Glutamatergic neuron (in vitro differentiated cells): ENCODE measurements around the gene TTLL13. TPM values are rescaled to one million over a fixed set of nuclear protein-coding genes. Genes with fewer than 3 reads are reported as not detected.

Source experiments
- DNase-seq: peaks from one replicate; pipeline ENCODE4 v3.0.0; 2022
- H3K27ac Mint-ChIP-seq: one replicate; pipeline ENCODE4 v1.8.0; 2020; ENCODE audit warnings: mild to moderate bottlenecking, mixed read lengths, inconsistent platforms; ENCODE audit not compliant: unreplicated experiment
- H3K27me3 Mint-ChIP-seq: one replicate; pipeline ENCODE4 v1.8.0; 2020; ENCODE audit warnings: mild to moderate bottlenecking, moderate library complexity, mixed read lengths, inconsistent platforms; ENCODE audit not compliant: unreplicated experiment
- H3K36me3 Mint-ChIP-seq: one replicate; pipeline ENCODE4 v1.8.0; 2020; ENCODE audit warnings: mild to moderate bottlenecking, mixed read lengths, inconsistent platforms; ENCODE audit not compliant: unreplicated experiment
- H3K4me1 Mint-ChIP-seq: one replicate; pipeline ENCODE4 v1.8.0; 2020; ENCODE audit warnings: mild to moderate bottlenecking, low read depth, mixed read lengths, inconsistent platforms; ENCODE audit not compliant: unreplicated experiment
- H3K4me3 Mint-ChIP-seq: one replicate; pipeline ENCODE4 v1.8.0; 2020; ENCODE audit warnings: mild to moderate bottlenecking, mixed read lengths, inconsistent platforms; ENCODE audit not compliant: unreplicated experiment
- H3K9me3 Mint-ChIP-seq: one replicate; pipeline ENCODE4 v1.8.0; 2020; ENCODE audit warnings: mild to moderate bottlenecking, moderate library complexity, mixed read lengths, inconsistent platforms; ENCODE audit not compliant: unreplicated experiment
- total RNA-seq: library from RNA; stranded (reverse); fragmentation: NEBNext Ultra II Directional; extraction: Animal tissue kit (Norgen Biotek cat#: 25700); gene quantifications from one replicate; pipeline ENCODE4 v1.2.1, GENCODE V29; 2021; ENCODE audit not compliant: unreplicated experiment
- TF ChIP-seq, protein P1 (sequence below): fragments of 200-600 bp; sonication (generic); IDR thresholded peaks from one replicate; pipeline ENCODE4 v1.5.0; 2021; ENCODE audit not compliant: partially characterized antibody, unreplicated experiment

Gene TTLL13
- total RNA-seq, 1 donor from 2014 or later, result not detected

DNA sequence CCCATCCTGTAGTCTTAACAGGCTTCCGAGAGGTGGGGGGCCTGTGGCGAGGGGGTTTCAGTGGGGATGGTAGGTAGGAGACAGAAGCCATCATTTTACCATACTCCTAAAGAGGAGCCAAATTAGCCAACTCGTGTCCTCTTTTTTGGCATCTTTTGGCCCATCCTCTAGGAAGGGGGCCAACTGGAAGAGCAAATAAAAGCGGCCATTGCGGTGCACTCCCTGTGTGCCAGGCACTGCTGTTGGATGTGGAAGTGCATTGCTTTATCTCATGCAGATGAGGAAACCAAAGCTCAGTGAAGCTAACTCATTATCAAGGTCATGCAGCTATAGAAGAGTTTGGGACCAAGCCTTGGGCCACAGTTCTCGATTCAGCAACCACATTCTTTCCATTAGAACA lies 42.1 kb upstream of the TTLL13 start:
- peaks cover 6% of the 10 kb centered on the region for H3K9me3 Mint-ChIP-seq
- H3K4me1 Mint-ChIP-seq, result peaks cover 5% of the 10 kb centered on the region

DNA sequence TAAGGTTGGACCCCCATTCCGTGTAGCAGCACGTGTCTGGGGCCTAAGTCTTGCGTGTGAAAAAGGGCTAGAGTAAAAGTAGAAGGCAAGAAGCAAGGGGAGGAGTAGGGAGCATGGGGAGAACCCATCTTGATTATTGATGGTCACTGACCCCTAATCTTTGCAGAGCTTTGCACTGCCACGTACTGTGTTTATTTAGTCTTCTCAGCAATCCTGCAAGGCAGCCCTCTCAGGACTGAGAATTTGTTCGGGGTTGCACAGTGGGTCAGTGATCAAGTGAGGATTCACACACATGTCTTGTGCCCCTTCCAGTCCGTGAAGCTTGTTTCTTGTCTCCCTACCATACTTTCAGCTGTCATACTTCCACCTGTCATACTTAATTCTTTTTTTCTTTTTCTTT lies 41.0 kb upstream of the TTLL13 start:
- Mint-ChIP-seq H3K9me3 (peaks cover 3% of the 10 kb centered on the region), H3K4me1 (peaks cover under 1% of the 10 kb centered on the region), H3K4me3 (no peak overlapping the region), H3K27ac (no peak overlapping the region), H3K36me3 (peaks cover 5% of the 10 kb centered on the region), H3K27me3 (peaks cover 12% of the 10 kb centered on the region)
- DNase-seq, result no peak
- TF ChIP-seq, protein P1, sequence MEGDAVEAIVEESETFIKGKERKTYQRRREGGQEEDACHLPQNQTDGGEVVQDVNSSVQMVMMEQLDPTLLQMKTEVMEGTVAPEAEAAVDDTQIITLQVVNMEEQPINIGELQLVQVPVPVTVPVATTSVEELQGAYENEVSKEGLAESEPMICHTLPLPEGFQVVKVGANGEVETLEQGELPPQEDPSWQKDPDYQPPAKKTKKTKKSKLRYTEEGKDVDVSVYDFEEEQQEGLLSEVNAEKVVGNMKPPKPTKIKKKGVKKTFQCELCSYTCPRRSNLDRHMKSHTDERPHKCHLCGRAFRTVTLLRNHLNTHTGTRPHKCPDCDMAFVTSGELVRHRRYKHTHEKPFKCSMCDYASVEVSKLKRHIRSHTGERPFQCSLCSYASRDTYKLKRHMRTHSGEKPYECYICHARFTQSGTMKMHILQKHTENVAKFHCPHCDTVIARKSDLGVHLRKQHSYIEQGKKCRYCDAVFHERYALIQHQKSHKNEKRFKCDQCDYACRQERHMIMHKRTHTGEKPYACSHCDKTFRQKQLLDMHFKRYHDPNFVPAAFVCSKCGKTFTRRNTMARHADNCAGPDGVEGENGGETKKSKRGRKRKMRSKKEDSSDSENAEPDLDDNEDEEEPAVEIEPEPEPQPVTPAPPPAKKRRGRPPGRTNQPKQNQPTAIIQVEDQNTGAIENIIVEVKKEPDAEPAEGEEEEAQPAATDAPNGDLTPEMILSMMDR, result no peak

More for the DNA sequence above, 42.1 kb upstream of the TTLL13 start:
- no peak for DNase-seq
- H3K4me3 Mint-ChIP-seq, result no peak overlapping the region
- TF ChIP-seq, protein P1, result no peak
- peaks cover 5% of the 10 kb centered on the region for H3K36me3 Mint-ChIP-seq
- H3K27me3 Mint-ChIP-seq, result peaks cover 15% of the 10 kb centered on the region
- H3K27ac Mint-ChIP-seq, result no peak overlapping the region

DNA sequence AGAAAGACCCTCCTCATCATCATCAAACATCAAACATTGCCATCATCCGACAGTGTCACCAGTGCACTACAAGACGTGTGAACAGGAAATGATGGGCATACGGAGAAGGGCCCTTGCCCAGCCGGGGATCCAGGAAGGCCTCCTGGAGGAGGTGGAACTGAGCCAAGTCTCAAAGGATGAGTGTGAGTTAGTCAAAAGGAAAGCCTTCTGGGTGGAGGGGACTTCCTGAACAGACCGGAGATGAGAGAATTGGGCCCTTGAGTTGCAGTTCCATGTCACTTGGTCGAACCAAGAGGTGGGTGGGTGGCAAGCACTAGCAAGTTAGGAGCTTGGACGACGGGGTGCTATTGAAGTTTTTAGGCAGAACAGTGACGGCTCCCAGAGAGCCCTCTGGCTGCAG lies 39.8 kb upstream of the TTLL13 start:
- H3K36me3 Mint-ChIP-seq, result peaks cover 5% of the 10 kb centered on the region
- peak overlapping the region; percentile 32 for H3K4me3 Mint-ChIP-seq
- H3K4me1 Mint-ChIP-seq, result peaks cover 4% of the 10 kb centered on the region

DNA sequence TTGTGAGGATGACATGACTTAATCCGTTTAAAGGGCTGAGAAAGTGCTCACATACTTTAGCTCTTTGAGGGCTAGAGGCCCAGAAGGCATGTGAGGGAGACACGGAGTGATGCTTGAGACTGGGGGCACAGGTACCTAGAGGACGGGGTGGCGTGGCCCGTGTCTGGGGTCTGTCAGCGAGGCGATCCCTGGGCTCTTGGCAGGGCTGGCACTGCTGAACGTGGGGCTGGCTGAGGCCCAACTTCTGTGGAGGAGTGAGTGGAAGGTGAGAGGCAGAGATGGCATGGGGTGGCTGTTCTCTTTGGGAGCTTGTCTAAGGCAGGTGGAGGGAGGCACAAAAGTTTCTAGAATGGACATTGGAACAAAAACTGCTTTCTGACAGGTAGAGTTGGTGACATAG lies 38.8 kb upstream of the TTLL13 start:
- H3K4me3 Mint-ChIP-seq, result no peak overlapping the region
- H3K27ac Mint-ChIP-seq, result peak overlapping the region; percentile 52
- TF ChIP-seq, protein P1, result no peak
- peaks cover 5% of the 10 kb centered on the region for H3K9me3 Mint-ChIP-seq
- DNase-seq, result no peak
- peaks cover 4% of the 10 kb centered on the region for H3K4me1 Mint-ChIP-seq
- H3K36me3 Mint-ChIP-seq, result peaks cover 5% of the 10 kb centered on the region
- peaks cover 12% of the 10 kb centered on the region for H3K27me3 Mint-ChIP-seq

More for the DNA sequence above, 39.8 kb upstream of the TTLL13 start:
- TF ChIP-seq, protein P1, result no peak
- DNase-seq, result no peak
- H3K9me3 Mint-ChIP-seq, result peaks cover 5% of the 10 kb centered on the region
- no peak overlapping the region for H3K27ac Mint-ChIP-seq
- peaks cover 12% of the 10 kb centered on the region for H3K27me3 Mint-ChIP-seq

DNA sequence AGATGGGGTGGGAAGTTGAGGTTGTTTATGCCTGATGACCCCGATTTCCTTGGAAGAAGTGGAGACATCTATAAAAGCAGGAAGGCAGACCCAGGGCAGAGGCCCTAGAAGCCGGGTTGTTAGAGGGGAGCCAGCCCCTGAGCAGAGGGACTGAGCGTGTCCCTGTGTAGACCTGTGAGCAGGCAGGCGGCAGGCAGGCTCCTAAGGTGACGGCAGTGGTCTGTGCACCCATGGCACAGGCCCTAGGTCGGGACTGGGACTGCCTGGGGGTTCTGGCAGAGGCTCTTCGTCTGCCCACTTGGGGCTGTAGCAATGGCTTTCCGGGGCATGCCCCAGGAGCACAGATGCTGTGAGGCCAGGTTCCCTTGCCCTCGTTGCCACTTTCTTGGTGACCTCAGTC lies 38.3 kb upstream of the TTLL13 start:
- TF ChIP-seq, protein P1, result no peak
- Mint-ChIP-seq H3K36me3 (peaks cover 5% of the 10 kb centered on the region), H3K27me3 (peaks cover 12% of the 10 kb centered on the region), H3K27ac (peak overlapping the region; percentile 52), H3K4me1 (peaks cover 4% of the 10 kb centered on the region), H3K9me3 (peaks cover 5% of the 10 kb centered on the region), H3K4me3 (no peak overlapping the region)
- DNase-seq, result no peak
